Measurements from ENCODE around the gene MTHFD1L.

DNA sequence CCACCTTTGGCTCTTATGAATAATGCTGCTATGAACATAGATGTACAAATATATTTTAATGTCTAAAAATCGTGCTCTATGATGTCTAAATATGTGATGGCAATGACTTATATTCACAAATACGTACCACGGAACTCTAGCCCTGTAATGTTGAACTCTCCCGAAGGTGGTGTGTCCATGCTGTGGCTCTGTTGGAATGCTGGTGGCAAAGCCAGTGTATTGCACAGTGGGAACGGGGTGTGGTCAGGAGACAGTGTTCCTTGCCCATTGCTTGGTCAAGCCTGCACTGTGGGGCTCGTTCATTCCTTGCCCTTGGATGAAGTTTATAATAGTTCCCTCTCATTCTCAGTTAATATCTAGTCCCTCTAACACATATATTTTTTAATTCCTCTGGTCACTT lies 109.6 kb downstream of the MTHFD1L start:
- no peak for TF ChIP-seq GABPA (IDR thresholded peaks at IDR 0.05; ENCODE audit: borderline replicate concordance, insufficient read depth, low read length)
- TF ChIP-seq CREB1 (IDR thresholded peaks at IDR 0.05): no peak
- no peak for TF ChIP-seq POLR2AphosphoS5 (IDR thresholded peaks at IDR 0.05; ENCODE audit: low read depth, low read length)
- no peak for TF ChIP-seq CEBPB (IDR thresholded peaks at IDR 0.05; ENCODE audit: low read depth, low read length)
- TF ChIP-seq, protein P1, sequence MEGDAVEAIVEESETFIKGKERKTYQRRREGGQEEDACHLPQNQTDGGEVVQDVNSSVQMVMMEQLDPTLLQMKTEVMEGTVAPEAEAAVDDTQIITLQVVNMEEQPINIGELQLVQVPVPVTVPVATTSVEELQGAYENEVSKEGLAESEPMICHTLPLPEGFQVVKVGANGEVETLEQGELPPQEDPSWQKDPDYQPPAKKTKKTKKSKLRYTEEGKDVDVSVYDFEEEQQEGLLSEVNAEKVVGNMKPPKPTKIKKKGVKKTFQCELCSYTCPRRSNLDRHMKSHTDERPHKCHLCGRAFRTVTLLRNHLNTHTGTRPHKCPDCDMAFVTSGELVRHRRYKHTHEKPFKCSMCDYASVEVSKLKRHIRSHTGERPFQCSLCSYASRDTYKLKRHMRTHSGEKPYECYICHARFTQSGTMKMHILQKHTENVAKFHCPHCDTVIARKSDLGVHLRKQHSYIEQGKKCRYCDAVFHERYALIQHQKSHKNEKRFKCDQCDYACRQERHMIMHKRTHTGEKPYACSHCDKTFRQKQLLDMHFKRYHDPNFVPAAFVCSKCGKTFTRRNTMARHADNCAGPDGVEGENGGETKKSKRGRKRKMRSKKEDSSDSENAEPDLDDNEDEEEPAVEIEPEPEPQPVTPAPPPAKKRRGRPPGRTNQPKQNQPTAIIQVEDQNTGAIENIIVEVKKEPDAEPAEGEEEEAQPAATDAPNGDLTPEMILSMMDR (IDR thresholded peaks at IDR 0.05; ENCODE audit: control extremely low read depth in 1 of 3, insufficient read depth in 1 of 3, low read depth in 1 of 3, low read length in 3 of 3): no peak
- TF ChIP-seq TBP (IDR thresholded peaks at IDR 0.05; ENCODE audit: low read depth, low read length): no peak
- no peak for TF ChIP-seq EZH2 (IDR thresholded peaks at IDR 0.05; ENCODE audit: low read depth, low read length, severe bottlenecking)

Data from H1 (cell line).